GM19324 (cell line): ENCODE data around the gene HSD17B11.
A peak's percentile ranks its signal among the peaks of the same experiment; 100 is the strongest.
"Not testable (repeated sequence)": the region's sequence is repeated elsewhere in the genome, so short reads cannot be mapped to it uniquely, and the experiment has no call there.

Source experiments
- ATAC-seq: cut with Tn5 transposase; IDR thresholded peaks from one replicate; pipeline ENCODE4 v1.9.1; 2021; ENCODE audit warnings: mild to moderate bottlenecking, moderate library complexity; ENCODE audit not compliant: unreplicated experiment, low FRiP score

HSD17B11 gene

GRCh38 chr4:87406462-87406861, 15.5 kb upstream of the HSD17B11 start:
- no peak for ATAC-seq

- ATAC-seq: no peak
Measured at GRCh38 chr4:87405211-87405820, 14.3 kb upstream of the HSD17B11 start.

- ATAC-seq: not testable (repeated sequence)
Measured at GRCh38 chr4:87403732-87404131, 12.7 kb upstream of the HSD17B11 start.

- ATAC-seq: no peak
Measured at GRCh38 chr4:87399954-87400353, 9.0 kb upstream of the HSD17B11 start.

- no peak for ATAC-seq
Measured at GRCh38 chr4:87399148-87399547, 8.2 kb upstream of the HSD17B11 start.

- not testable (repeated sequence) for ATAC-seq
Measured at GRCh38 chr4:87395851-87396250, 4.9 kb upstream of the HSD17B11 start.

GRCh38 chr4:87395073-87395472, 4.1 kb upstream of the HSD17B11 start:
- ATAC-seq: not testable (repeated sequence)

GRCh38 chr4:87392183-87392582, 1.2 kb upstream of the HSD17B11 start:
- no peak for ATAC-seq

- ATAC-seq: peak; percentile 13
Measured at GRCh38 chr4:87391576-87392054, 627 bp upstream of the HSD17B11 start.

GRCh38 chr4:87390551-87390890, 467 bp downstream of the HSD17B11 start:
- ATAC-seq: no peak

GRCh38 chr4:87390055-87390454, 933 bp downstream of the HSD17B11 start:
- not testable (repeated sequence) for ATAC-seq

- ATAC-seq: no peak
Measured at GRCh38 chr4:87388901-87389300, 2.1 kb downstream of the HSD17B11 start.

- ATAC-seq: no peak
Measured at GRCh38 chr4:87387237-87387636, 3.8 kb downstream of the HSD17B11 start.

- not testable (repeated sequence) for ATAC-seq
Measured at GRCh38 chr4:87384466-87385132, 6.4 kb downstream of the HSD17B11 start.

- ATAC-seq: no peak
Measured at GRCh38 chr4:87382931-87383330, 8.1 kb downstream of the HSD17B11 start.

GRCh38 chr4:87382116-87382515, 8.9 kb downstream of the HSD17B11 start:
- no peak for ATAC-seq

- ATAC-seq: peak; percentile 61
Measured at GRCh38 chr4:87377816-87378215, 13.2 kb downstream of the HSD17B11 start.

GRCh38 chr4:87375719-87376291, 15.2 kb downstream of the HSD17B11 start:
- peak; percentile 63 for ATAC-seq

- ATAC-seq: no peak
Measured at GRCh38 chr4:87370068-87370467, 20.9 kb downstream of the HSD17B11 start.

GRCh38 chr4:87366521-87367162, 24.3 kb downstream of the HSD17B11 start:
- no peak for ATAC-seq

GRCh38 chr4:87365348-87365747, 25.6 kb downstream of the HSD17B11 start:
- ATAC-seq: no peak
